Endothelial cell of umbilical vein (primary cell): ENCODE data around the gene PPM1L. TPM values are rescaled to one million over a fixed set of nuclear protein-coding genes. Genes with fewer than 3 reads are reported as not detected.

ENCODE experiments used
- BruUV-seq: library from RNA; stranded (reverse); fragments of 400-500 nt; replicated peaks from 2 replicates; lab custom pipeline; 2021; lab: Mats Ljungman, UMichigan
- CTCF ChIA-PET: fragments of 300-600, 350-600 bp; sonication (Branson Sonifier 250); formaldehyde crosslinking; loops from one replicate; lab custom pipeline; 2021; ENCODE audit warnings: antibody characterized with exemption, inconsistent platforms; lab: Charles Lee
- POLR2A ChIA-PET: fragments of 300-600, 350-600 bp; sonication (Branson Sonifier 250); formaldehyde crosslinking; loops from one replicate; lab custom pipeline; 2021; ENCODE audit warnings: antibody characterized with exemption, inconsistent platforms; lab: Charles Lee
- DNase-seq: peaks from one replicate; pipeline ENCODE4 v3.0.0-alpha.2; 2011; ENCODE audit warnings: low read depth, low spot score
- FAIRE-seq: peaks from 2 replicates; lab custom pipeline; 2011; peaks lifted over from hg19 to GRCh38; lab: Jason Lieb, UNC
- H2AFZ ChIP-seq: 2 replicates; pipeline ENCODE4 v1.6.0; 2012; ENCODE audit warnings: low read depth, low read length, control low read depth, inconsistent platforms
- H3K27ac ChIP-seq: 2 replicates; pipeline ENCODE4 v1.5.1; 2011; ENCODE audit warnings: low read depth, mild to moderate bottlenecking, control low read depth, low read length, moderate library complexity; ENCODE audit not compliant: insufficient read depth
- H3K27me3 ChIP-seq, 2 experiments: 2 replicates each; pipeline versions ENCODE4 v1.6.0 to v1.6.1; 2011; ENCODE audit warnings: low read length in 2 of 2, mixed read lengths in 1 of 2; ENCODE audit not compliant: control insufficient read depth in 2 of 2, insufficient read depth in 2 of 2
- H3K36me3 ChIP-seq, 2 experiments: 2 replicates in 1 of 2; 3 replicates in 1 of 2; pipeline ENCODE4 v1.5.1; 2011; ENCODE audit warnings: low read length in 2 of 2, mild to moderate bottlenecking in 1 of 2, moderate library complexity in 1 of 2; ENCODE audit not compliant: control insufficient read depth in 2 of 2, insufficient read depth in 2 of 2; ENCODE audit errors: extremely low read depth in 1 of 2
- H3K4me1 ChIP-seq: 3 replicates; pipeline ENCODE4 v1.5.1; 2011; ENCODE audit warnings: mild to moderate bottlenecking, low read length; ENCODE audit not compliant: control insufficient read depth, insufficient read depth; ENCODE audit errors: extremely low read depth
- H3K4me2 ChIP-seq: 2 replicates; pipeline ENCODE4 v1.6.1; 2011; ENCODE audit warnings: low read length, control low read depth, mixed read lengths; ENCODE audit not compliant: insufficient read depth
- H3K4me3 ChIP-seq, 3 experiments: fragments of 200-600 bp in 1 of 3; sonication (generic), shearing (Covaris generic) in 1 of 3; replicated peaks in 1 of 3; 2 replicates each; pipeline ENCODE4 v1.5.1; 2011 to 2016; ENCODE audit warnings: control low read depth in 3 of 3, low read length in 3 of 3, mild to moderate bottlenecking in 2 of 3, inconsistent platforms in 1 of 3, low read depth in 1 of 3, moderate library complexity in 1 of 3; ENCODE audit not compliant: insufficient read depth in 1 of 3
- H3K79me2 ChIP-seq: 2 replicates; pipeline ENCODE4 v1.6.0; 2012; ENCODE audit warnings: low read length, inconsistent platforms; ENCODE audit not compliant: control insufficient read depth, insufficient read depth
- H3K9ac ChIP-seq: replicated peaks from 2 replicates; pipeline ENCODE3; 2011; ENCODE audit warnings: low read length, control low read depth; ENCODE audit not compliant: insufficient read depth; ENCODE audit errors: extremely low read depth
- H3K9me1 ChIP-seq: replicated peaks from 3 replicates; pipeline ENCODE4 v1.6.0; 2011; ENCODE audit warnings: mild to moderate bottlenecking, low read length; ENCODE audit not compliant: control insufficient read depth, insufficient read depth; ENCODE audit errors: extremely low read depth
- H3K9me3 ChIP-seq: replicated peaks from 2 replicates; pipeline ENCODE4 v1.5.1; 2012; ENCODE audit warnings: low read length, inconsistent platforms; ENCODE audit not compliant: control insufficient read depth, insufficient read depth
- H4K20me1 ChIP-seq: replicated peaks from 2 replicates; pipeline ENCODE3; 2011; ENCODE audit warnings: mild to moderate bottlenecking, low read length; ENCODE audit not compliant: control insufficient read depth, insufficient read depth; ENCODE audit errors: extremely low read depth
- EZH2 ChIP-seq: IDR thresholded peaks from 2 replicates; pipeline ENCODE4 v1.6.1; 2012; ENCODE audit warnings: borderline replicate concordance, low read depth, mild to moderate bottlenecking, moderate library complexity, low read length, inconsistent platforms; ENCODE audit not compliant: severe bottlenecking
- FOS ChIP-seq: IDR thresholded peaks from 2 replicates; pipeline ENCODE4 v1.6.1; 2011; ENCODE audit warnings: mild to moderate bottlenecking, low read length, moderate library complexity, borderline replicate concordance; ENCODE audit not compliant: insufficient read depth
- JUN ChIP-seq: IDR thresholded peaks from 2 replicates; pipeline ENCODE4 v1.6.1; 2011; ENCODE audit warnings: borderline replicate concordance, low read depth; ENCODE audit not compliant: insufficient read length, insufficient read depth
- MYC ChIP-seq: IDR thresholded peaks from one replicate; pipeline ENCODE4 v1.6.1; 2011; ENCODE audit warnings: mild to moderate bottlenecking, low read depth, low read length
- POLR2A ChIP-seq: IDR thresholded peaks from 2 replicates; pipeline ENCODE4 v1.6.1; 2012; ENCODE audit warnings: low read depth, mild to moderate bottlenecking, control low read depth, low read length
- POLR2AphosphoS5 ChIP-seq: IDR thresholded peaks from 2 replicates; pipeline ENCODE4 v1.6.1; 2012; ENCODE audit warnings: low read depth, mild to moderate bottlenecking, control low read depth, low read length, moderate library complexity; ENCODE audit not compliant: insufficient read depth
- dilution Hi-C: fragments of 300-500 bp; cut with MboI; formaldehyde crosslinking; loops from one replicate; pipeline ENCODE4 v1.15.0; 2019; ENCODE audit warnings: low sequenced_read_pairs; ENCODE audit not compliant: extremely low pct_ligation_motif_present
- intact Hi-C: fragments of 100-400 bp; cut with micrococcal nuclease; formaldehyde crosslinking; loops from one replicate; pipeline ENCODE4 v1.10.0; 2022
- polyA plus RNA-seq, 4 experiments: library from polyadenylated mRNA; depleted of rRNA in 3 of 4; stranded (reverse) in 3 of 4; unstranded in 1 of 4; fragments of >200 nt; gene quantifications; 2 replicates each; pipeline versions ENCODE4 v1.2.1 to v1.2.3, GENCODE V29; 2011 to 2012; ENCODE audit warnings: missing spikeins in 1 of 4
- total RNA-seq: library from RNA; stranded (reverse); gene quantifications from 2 replicates; pipeline ENCODE4 v1.2.3, GENCODE V29; 2021
- TF ChIP-seq, protein P1 (sequence below), 2 donors: IDR thresholded peaks; 1 replicate in 1 of 2; 2 replicates in 1 of 2; pipeline ENCODE4 v1.5.1; 2011; ENCODE audit warnings: low read length in 2 of 2, mild to moderate bottlenecking in 2 of 2, moderate library complexity in 2 of 2, control low read depth in 1 of 2, inconsistent platforms in 1 of 2, low read depth in 1 of 2; ENCODE audit not compliant: insufficient read depth in 1 of 2; ENCODE audit errors: extremely low read depth in 1 of 2
- TF ChIP-seq, protein P2 (sequence below): IDR thresholded peaks from 2 replicates; pipeline ENCODE4 v1.6.1; 2011; ENCODE audit not compliant: insufficient read depth, insufficient read length

The PPM1L gene
- total and polyA plus RNA-seq, 2 donors (not counting 3 experiments of a cell fraction or from before 2014, with no cell fraction given) = 0.63 to 2.9 TPM

DNA sequence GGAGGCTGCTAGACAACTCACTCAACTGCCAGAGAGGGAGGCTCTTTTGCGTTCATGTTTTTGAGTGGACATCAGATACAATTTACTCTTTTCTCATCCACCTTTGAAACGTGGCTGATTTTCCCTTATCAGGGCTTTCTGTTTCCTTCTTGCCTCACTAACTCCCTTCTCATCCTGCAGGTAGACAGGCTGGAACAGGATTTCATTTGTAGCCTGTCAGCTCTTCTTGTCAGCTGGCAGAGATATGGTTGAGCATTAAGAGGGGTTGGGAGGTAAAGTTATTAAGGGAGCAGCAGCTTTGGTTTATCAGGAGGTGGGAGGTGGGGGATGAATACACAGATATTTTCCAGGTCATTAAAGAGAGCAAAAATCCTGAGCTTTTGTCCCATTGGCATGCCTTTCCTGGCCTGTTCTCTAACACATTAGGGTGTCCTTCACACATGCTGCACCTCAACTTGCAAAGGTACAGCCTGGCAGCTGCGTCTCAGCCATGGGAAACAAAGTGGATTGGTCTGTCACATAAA is 73.5 kb downstream of the PPM1L start:
- dilution Hi-C loops (no loop called here), intact Hi-C loops (no loop called here)
- Histone ChIP-seq H3K4me2 (no peak overlapping the region), H3K4me3 (no peak overlapping the region), H3K79me2 (no peaks in the 10 kb centered on the region), H3K4me1 (no peaks in the 10 kb centered on the region), H2AFZ (no peak overlapping the region), H3K27ac (no peak overlapping the region), H3K9me1 (no peaks in the 10 kb centered on the region), H3K27me3 (no peaks in the 10 kb centered on the region), H3K36me3 (no peaks in the 10 kb centered on the region), H4K20me1 (no peaks in the 10 kb centered on the region), H3K9ac (no peak overlapping the region), H3K9me3 (no peaks in the 10 kb centered on the region)
- ChIA-PET POLR2A (no interaction called here), CTCF (interaction anchor here (1.0 to 1.5 kb wide), 2 partner anchors 13 to 63 kb away, joined by 3 read pairs; no protein-coding TSS in a partner anchor)
- no TSS peak for BruUV-seq
- TF ChIP-seq POLR2A (no peak), FOS (no peak), EZH2 (no peak), JUN (no peak)
- no peak for FAIRE-seq
- DNase-seq = no peak

- CTCF ChIA-PET = interaction anchor here (1.5 kb wide), 1 partner anchor 12 kb away, joined by 3 read pairs; no protein-coding TSS in a partner anchor
- Histone ChIP-seq H3K4me3 (no peak overlapping the region), H4K20me1 (no peaks in the 10 kb centered on the region), H3K4me2 (no peak overlapping the region), H3K9me3 (no peaks in the 10 kb centered on the region), H3K9me1 (no peaks in the 10 kb centered on the region), H3K9ac (no peak overlapping the region), H2AFZ (no peak overlapping the region), H3K27me3 (no peaks in the 10 kb centered on the region), H3K4me1 (no peaks in the 10 kb centered on the region), H3K27ac (no peak overlapping the region), H3K36me3 (no peaks in the 10 kb centered on the region), H3K79me2 (no peaks in the 10 kb centered on the region)
- intact Hi-C loops (no loop called here), dilution Hi-C loops (no loop called here)
- DNase-seq (no peak), FAIRE-seq (no peak)
- TF ChIP-seq, protein P1, sequence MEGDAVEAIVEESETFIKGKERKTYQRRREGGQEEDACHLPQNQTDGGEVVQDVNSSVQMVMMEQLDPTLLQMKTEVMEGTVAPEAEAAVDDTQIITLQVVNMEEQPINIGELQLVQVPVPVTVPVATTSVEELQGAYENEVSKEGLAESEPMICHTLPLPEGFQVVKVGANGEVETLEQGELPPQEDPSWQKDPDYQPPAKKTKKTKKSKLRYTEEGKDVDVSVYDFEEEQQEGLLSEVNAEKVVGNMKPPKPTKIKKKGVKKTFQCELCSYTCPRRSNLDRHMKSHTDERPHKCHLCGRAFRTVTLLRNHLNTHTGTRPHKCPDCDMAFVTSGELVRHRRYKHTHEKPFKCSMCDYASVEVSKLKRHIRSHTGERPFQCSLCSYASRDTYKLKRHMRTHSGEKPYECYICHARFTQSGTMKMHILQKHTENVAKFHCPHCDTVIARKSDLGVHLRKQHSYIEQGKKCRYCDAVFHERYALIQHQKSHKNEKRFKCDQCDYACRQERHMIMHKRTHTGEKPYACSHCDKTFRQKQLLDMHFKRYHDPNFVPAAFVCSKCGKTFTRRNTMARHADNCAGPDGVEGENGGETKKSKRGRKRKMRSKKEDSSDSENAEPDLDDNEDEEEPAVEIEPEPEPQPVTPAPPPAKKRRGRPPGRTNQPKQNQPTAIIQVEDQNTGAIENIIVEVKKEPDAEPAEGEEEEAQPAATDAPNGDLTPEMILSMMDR (IDR thresholded peaks at IDR 0.05; ENCODE audit: extremely low read depth in 1 of 2, insufficient read depth in 1 of 2, low read depth in 1 of 2, low read length in 2 of 2) = no peak
- TF ChIP-seq POLR2AphosphoS5 (no peak), MYC (no peak), EZH2 (no peak), JUN (no peak), POLR2A (no peak)
- TF ChIP-seq, protein P2, sequence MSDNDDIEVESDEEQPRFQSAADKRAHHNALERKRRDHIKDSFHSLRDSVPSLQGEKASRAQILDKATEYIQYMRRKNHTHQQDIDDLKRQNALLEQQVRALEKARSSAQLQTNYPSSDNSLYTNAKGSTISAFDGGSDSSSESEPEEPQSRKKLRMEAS = no peak
- POLR2A ChIA-PET = no interaction called here
- BruUV-seq = no TSS peak
These were observed 74.8 kb downstream of the PPM1L start for GRCh38 chr3:160830796-160831195.
